Measurements from ENCODE around the gene GLIS1.

Gene GLIS1

DNA sequence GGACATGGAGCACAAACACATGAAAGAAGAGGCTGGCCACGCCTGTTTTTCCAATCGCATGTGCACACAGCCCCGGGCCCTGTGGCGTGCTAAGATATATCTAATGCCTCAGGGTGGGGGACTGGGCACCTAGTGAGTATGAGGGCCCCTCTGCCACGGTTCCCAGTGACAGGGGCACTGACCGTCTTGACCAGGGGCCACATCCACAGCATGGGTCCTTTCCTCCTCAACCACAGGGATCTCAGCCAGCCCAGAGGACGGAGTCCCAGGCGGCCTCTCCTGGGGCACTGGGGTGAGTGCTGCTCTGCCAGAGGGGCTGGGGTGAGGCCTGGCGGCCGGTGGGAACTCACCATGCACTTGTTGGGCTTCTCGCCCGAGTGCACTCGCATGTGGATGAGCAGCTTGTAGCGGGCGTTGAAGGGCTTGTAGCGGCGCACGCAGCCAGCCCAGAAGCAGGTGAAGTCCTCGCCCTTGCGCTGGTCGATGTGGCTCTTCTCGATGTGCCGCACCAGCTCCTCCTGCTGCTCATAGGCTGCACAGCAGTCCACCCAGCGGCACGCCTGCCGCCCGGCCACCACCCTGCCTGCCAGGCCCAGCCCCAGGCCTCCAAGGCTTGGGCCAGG is 145.1 kb downstream of the GLIS1 start:
- DNase-seq (ENCODE audit: low spot score): no peak

- DNase-seq (ENCODE audit: low spot score): no peak
These were observed 145.8 kb downstream of the GLIS1 start for GRCh38 chr1:53592985-53593757.

DNA sequence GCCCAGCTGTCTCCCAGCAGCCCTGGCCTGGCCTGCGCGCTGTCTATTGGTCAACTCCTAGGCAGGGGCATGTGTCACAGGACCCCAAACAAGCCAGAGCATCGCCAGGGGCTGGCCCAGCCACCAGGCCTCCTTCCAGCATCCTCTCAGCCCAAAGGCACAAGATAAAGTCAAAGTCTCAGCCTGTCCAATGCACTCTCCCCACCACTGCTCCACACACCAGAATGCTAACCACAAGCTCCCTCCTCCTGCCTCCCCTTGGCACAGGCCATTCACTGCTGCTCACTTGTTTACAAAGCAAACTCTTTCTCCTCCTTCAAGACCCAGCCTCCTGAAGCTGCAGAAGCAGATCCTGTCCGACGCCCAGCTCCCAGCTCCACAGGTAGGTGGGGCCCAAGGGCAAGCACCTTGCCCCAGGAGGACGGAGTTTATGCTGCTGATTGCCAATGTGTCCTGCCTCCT is 146.4 kb downstream of the GLIS1 start:
- DNase-seq (ENCODE audit: low spot score): no peak

GRCh38 chr1:53591924-53592323 is 147.0 kb downstream of the GLIS1 start:
- no peak for DNase-seq (ENCODE audit: low spot score)

- no peak for DNase-seq (ENCODE audit: low spot score)
These were observed 148.1 kb downstream of the GLIS1 start for GRCh38 chr1:53590531-53591515.

DNA sequence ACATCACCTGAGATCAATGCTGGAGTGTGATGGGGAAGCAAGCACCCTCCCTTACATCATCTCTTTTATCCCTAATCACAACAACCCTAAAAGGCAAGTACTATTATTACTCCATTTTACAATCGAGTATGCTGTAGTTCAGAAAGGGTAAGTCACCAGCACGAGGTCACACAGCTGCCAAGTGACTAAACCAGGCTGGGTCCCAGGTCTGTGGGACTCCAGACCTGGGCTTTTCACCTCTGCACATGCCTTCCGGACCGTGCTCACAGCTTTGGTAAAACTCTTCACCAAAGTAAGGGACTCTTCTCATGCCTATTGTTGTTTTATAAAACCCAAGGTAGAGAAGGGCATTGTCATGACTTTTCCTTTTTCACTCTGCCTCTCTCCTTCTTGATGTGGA is 148.9 kb downstream of the GLIS1 start:
- no peak for DNase-seq (ENCODE audit: low spot score)

GRCh38 chr1:53589043-53589887 is 149.7 kb downstream of the GLIS1 start:
- DNase-seq (ENCODE audit: low spot score): no peak

GRCh38 chr1:53588053-53588779 is 150.7 kb downstream of the GLIS1 start:
- DNase-seq (ENCODE audit: low spot score): no peak

DNA sequence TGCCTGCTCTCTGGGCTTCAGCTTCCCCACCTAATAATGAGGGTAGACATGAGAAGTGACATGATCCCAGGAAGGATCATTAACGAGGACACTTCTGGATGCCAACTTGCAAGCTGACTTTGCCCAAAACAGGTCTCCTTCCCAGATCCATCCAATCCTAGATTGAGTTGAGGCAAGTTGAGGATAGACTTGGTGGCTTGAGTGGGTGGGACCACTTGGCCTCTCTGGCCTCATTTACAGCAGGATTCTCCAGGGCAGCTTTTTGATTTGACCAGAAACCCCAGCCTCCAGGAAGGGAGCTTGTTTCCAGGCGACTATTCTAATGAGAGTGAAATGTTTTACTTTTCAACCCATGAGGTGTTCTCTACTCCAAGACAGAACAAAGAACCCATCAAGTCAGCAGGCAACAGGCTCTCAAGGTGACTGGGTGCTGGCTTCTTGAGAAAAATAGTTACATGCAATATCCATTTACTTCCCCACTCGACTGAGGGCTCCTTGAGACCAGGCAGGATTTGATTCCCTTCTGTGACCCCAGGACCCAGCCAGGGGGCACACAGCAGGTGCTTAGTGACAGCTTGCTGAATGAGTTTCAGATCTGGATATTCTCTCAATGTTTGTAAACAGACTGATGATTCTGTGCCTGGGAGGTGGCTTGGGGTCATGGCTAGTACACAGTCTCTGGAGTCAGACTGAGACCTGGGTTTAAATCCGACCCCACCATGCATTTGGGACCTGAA is 151.5 kb downstream of the GLIS1 start:
- no peak for DNase-seq (ENCODE audit: low spot score)

- DNase-seq (ENCODE audit: low spot score): no peak
These were observed 152.2 kb downstream of the GLIS1 start for GRCh38 chr1:53586765-53587164.

GRCh38 chr1:53585565-53585964 is 153.4 kb downstream of the GLIS1 start:
- no peak for DNase-seq (ENCODE audit: low spot score)

- no peak for DNase-seq (ENCODE audit: low spot score)
These were observed 153.8 kb downstream of the GLIS1 start for GRCh38 chr1:53585129-53585528.

- DNase-seq (ENCODE audit: low spot score): no peak
These were observed 154.2 kb downstream of the GLIS1 start for GRCh38 chr1:53584777-53585107.

- no peak for DNase-seq (ENCODE audit: low spot score)
These were observed 154.8 kb downstream of the GLIS1 start for GRCh38 chr1:53583868-53584776.

GRCh38 chr1:53583021-53583867 is 155.7 kb downstream of the GLIS1 start:
- no peak for DNase-seq (ENCODE audit: low spot score)

DNA sequence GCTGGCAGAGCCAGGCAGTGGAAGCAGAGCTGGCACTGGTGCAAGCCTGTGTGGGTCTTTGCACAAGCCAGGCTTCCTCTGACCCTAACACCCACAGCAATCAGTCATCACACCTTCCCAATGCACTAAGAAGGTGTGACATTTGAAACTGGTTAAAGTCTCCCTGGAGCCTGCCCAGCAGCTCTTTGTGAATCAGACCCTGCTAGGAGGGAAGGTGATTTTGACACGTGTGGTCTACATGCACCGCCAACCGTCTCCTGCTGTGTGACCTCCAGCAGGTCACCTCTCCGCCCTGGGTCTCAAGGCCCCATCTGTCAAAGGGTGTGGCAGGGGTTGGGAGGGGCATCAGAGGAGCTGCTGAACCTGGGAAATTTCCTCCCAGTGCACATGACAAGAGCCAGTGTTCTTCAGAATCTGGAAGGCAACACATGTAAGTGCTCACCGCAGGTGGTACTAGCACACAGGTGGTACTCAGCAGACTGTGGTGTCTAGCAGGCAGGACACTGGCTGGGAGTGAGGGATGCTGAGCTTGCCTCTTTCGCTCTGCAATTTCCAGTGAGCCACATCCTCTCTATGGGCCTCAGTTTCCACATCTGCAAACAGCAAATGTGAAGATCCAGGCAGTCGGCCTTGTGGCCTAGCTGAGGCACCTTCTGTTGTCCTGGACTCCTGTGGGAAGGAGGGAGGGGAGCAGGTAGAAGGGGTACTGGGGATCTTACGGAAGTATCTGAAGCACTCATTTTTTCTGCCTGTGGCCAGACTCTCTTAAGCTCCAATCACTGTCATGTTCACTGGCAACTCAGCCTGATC is 156.5 kb downstream of the GLIS1 start:
- DNase-seq (ENCODE audit: low spot score): no peak

- DNase-seq (ENCODE audit: low spot score): no peak
These were observed 157.5 kb downstream of the GLIS1 start for GRCh38 chr1:53581476-53581875.

All from hematopoietic multipotent progenitor cell treated with erythropoietin and hydrocortisone succinate and interleukin-3 and kit ligand, for 15 days (in vitro differentiated cells).